ENCODE measurements around the gene ABCC1.
"Not testable (repeated sequence)": the region's sequence is repeated elsewhere in the genome, so short reads cannot be mapped to it uniquely, and the experiment has no call there.

Gene ABCC1

DNA sequence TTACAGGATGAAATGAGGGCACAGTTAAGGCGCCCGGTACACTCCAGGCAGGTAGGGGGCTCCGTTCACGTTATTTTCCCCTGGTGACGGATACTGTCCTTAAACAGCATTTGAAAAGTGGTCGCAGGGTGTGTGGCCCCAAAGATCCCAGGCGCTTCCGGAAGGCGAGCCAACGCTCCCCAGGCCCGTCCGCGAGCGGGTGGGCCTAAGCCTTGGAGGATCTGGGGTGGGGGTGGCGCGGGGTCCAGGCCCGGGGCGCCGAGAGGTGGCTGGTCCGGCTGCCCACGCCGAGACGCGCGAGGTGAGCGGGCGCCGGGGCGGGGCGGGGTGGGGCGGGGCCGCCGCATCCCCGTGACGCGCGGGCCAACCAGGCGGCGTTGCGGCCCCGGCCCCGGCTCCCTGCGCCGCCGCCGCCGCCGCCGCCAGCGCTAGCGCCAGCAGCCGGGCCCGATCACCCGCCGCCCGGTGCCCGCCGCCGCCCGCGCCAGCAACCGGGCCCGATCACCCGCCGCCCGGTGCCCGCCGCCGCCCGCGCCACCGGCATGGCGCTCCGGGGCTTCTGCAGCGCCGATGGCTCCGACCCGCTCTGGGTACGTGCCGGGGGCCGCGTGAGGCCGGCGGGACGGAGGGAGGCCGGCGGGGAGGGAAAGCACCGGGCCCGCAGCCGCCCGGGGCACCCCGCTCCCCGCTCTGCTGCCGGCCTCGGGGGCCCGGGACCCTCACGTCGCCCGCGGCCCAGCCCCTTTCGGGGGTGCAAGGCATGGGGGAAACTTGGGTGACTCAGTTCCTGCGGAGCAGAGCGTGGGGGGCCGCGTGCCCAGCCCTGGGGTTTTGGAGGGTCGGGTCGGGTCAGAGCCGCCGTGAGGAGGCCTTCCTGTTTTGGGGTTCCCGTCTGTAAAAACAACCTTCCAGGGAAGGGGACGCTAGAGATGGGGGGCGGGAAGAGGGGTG, at the start of gene ABCC1:
ABCC1 (plus strand) TSS at position 407 of the 951 bp plus-strand sequence; CDS start at position 543, 136 bp downstream.
- DNase-seq (ENCODE audit: low read depth), result peak; percentile 57

DNA sequence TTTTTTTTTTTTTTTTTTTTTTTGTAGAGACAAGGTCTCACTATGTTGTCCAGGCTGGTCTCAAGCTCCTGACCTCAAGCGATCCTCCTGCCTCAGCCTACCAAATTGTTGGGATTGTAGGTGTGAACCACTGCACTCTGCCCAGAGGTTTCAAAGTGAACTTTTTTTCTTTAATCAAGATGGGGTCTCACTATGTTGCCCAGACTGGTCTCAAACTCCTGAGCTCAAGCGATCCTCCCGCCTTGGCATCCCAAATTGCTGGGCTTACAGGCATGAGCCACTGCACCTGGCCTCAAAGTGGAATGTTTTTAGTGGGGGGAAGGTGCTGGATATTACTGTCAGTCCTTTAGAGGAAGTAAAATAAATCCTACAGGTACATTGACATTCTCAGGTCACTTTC, 49.1 kb upstream of the ABCC1 start:
- no peak for DNase-seq (ENCODE audit: low read depth)

DNA sequence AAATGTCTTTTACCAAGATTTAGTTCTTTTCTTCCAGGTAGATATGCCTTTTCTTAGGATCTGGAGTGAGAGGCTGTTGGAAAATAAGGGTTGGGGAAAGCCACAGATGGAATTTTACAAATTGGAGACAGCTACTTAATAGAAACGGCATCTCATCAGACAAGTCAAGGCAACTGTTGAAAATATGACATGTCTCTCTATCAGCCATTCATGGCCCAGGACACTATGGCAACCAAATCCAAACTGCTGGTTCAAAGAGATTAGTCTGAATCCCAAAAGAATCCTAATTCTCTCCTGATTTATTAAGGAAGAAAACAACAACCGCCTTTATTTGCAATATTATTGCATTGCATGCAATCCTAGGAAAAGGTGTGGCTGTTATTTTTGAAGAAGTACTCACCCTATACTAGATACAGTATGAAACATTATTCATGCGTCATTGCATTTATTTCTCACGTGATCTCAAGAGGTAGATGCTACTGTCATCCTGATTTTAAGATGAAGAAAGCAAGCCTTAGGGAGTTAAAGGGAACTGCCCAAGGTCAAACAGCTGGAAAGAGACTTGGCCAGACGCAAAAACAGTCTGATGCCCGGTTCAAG, 48.4 kb upstream of the ABCC1 start:
- DNase-seq (ENCODE audit: low read depth), result no peak

DNA sequence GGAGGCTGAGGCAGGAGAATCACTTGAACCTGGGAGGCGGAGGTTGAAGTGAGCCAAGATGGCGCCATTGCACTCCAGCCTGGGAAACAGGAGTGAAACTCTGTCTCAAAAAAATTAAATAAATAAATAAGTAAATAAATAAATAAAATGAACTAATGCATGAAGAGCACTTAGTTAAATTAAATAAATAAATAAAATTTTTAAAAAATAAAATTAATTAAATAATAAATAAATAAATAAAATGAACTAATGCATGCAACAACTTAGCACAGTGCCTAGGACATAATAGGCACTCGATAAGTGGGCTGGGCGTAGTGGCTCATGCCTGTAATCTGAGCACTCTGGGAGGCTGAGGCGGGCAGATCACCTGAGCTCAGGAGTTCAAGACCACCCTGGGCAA, 45.5 kb upstream of the ABCC1 start:
- DNase-seq (ENCODE audit: low read depth), result no peak

DNA sequence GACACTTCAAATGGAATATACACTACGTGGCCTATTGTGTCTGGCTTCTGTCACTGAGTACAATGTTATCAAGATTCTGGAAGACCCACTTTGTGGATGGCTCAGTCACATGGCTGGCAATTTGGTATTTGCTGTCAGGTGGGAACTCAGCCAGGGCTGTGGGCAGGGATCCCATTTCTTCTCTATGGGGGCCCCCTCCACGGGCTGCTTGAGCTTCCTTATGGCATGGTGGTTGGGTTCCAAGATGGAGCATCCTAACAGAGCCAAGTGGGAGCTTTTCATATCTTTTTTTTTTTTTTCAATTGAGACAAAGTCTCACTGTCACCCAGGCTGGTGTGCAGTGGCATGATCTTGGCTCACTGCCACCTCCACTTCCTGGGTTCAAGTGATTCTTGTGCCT, 43.0 kb upstream of the ABCC1 start:
- DNase-seq (ENCODE audit: low read depth), result no peak

DNA sequence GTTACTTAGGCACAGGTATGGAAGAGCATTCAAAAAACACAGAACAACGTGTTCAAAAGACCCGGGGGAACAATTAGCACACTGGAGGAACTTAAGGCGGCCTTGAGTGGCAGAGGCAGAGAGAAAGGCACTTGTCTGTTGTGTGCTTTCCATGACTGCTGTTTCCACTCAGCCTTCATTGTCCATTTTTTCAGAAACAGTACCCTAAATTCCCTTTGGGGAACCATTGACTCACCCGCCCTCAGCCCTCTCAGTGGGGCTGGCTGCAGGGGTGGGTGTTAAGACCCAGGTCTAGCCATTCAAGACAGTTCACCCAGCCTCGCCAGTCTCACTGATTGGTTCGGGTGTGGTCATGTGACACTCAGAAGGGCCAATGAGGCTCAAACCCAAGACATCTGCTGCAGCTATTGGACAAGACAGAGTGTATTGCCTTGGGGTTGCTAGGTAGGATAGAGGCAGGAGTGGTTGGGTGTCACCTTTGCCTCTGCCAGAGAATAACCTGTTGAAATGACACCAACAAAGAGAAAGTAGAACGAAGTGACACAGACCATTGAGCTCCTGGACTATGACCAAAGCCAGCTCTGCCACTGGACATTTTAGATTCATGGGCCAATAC, 41.4 kb upstream of the ABCC1 start:
- peak; percentile 60 for DNase-seq (ENCODE audit: low read depth)

DNA sequence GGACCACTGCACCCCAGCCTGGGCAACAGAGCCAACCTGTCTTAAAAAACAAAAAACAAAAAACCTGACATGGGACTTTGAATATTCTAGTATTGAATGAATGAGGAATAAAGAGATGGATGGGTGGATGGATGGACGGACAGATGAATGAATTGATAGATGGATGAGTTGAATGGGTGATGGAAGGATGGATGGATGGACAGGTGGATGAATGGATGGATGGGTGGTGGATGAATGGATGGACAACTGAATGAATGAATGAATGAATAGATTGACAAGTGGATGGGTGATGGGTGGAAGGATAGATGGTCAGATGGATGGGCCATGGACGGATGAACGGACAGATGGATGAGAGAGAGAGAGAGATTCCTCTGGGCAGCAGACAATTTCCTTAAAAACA, 38.2 kb upstream of the ABCC1 start:
- no peak for DNase-seq (ENCODE audit: low read depth)

DNA sequence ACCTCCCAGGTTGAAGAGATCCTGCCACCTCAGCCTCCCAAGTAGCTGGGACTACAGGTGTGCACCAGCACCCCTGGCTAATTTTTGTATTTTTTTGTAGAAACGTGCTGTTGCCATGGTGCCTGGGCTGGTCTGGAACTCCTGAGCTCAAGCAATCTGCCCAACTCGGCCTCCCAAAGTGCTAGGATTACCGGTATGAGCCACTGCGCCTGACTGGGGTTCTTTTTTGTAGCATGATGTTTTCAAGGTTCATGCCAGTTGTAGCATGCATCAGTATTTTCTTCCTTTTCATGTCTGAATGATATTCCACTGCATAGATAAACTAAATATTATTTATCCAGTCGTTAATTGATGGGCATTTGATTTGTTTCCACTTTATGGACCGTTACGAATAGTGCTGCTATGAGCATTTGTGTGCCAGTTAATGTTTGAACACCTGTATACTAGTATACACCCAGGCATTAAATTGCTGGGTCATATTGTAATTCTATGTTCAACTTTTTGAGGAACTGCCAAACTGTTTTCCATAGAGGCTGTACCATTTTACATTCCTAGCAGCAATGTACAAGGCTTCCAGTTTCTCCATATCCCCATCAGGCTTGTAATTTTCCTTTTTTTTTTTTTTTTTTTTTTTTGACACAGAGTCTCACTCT, 36.2 kb upstream of the ABCC1 start:
- no peak for DNase-seq (ENCODE audit: low read depth)

DNA sequence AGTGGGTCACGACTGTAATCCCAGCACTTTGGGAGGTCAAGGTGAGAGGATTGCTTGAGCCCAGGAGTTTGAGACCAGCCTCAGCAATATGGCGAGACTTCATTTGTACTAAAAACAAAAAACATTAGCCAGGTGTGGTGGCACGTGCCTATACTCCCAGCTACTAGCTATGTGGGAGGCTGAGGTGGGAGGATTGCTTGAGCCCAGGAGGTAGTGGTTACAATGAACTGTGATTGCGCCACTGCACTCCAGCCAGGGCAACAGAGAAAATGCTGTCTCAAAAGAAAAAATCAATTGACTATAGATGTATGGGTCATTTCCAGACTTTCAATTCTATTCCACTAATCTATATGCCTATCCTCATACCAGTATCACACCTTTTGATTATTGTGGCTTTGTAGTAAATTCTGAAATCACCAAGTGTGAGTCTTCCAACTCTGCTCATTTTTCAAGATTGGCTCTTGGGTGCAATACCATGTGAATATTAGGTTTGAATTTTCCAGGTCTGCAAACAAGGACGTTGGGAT, 33.8 kb upstream of the ABCC1 start:
- DNase-seq (ENCODE audit: low read depth), result no peak

DNA sequence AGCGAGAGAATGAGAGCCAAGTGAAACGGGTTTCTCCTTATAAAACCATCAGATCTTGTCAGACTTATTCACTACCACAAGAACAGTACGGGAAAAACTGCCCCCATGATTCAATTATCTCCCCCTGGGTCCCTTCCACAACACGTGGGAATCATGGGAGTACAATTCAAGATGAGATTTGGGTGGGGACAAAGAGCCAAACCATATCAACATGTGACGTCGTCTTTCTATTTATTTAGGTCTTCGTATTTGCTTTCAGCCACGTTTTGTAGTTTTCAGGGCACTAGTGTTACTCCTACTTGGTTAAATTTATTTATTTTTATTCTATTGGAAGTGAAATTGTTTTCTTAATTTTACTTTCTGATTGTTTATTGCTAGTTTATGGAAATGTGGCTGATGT, 33.1 kb upstream of the ABCC1 start:
- no peak for DNase-seq (ENCODE audit: low read depth)

DNA sequence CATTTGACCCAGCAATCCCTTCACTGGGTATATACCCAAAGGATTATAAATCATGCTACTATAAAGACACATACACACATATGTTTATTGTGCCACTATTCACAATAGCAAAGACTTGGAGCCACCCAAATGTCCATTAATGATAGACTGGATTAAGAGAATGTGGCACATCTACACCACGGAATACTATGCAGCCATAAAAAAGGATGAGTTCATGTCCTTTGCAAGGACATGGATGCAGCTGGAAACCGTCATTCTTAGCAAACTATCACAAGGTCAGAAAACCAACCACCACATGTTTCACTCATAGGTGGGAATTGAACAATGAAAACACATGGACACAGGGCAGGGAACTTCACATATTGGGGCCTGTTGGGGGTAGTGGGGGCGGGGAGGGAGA, 31.1 kb upstream of the ABCC1 start:
- DNase-seq (ENCODE audit: low read depth), result not testable (repeated sequence)

DNA sequence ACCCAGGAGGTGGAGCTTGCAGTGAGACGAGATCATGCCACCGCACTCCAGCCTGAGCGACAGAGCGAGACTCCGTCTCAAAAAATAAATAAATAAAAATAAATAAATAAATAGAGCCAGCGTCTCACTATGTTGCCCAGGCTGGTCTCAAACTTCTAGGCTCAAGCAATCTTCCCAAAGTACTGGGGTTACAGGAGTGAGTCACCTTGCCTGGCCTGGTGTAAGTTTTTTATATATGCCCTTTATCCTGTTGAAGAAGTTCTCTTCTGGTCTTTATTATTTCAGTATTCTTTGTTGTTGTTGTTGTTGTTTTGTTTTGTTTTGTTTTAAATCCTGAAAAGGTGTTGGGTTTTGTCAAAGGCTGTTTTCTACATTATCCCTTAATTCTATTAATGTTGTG, 30.1 kb upstream of the ABCC1 start:
- peak; percentile 51 for DNase-seq (ENCODE audit: low read depth)

DNA sequence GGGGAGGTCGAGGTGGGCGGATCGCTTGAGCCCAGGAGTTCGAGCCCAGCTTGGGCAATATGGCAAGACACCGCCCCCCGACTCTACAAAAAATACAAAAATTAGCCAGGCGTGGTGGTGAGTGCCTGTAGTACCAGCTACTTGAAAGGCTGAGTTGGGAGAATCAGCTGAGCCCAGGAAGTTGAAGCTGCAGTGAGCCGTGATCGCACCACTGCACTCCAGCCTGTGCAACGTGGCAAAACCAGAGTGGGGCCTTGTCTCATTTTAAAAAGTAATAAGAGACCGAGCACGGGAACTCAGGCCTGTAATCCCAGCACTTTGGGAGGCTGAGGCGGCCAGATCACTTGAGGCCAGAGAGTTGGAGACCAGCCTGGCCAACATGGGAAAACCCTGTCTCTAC, 24.4 kb upstream of the ABCC1 start:
- no peak for DNase-seq (ENCODE audit: low read depth)

DNA sequence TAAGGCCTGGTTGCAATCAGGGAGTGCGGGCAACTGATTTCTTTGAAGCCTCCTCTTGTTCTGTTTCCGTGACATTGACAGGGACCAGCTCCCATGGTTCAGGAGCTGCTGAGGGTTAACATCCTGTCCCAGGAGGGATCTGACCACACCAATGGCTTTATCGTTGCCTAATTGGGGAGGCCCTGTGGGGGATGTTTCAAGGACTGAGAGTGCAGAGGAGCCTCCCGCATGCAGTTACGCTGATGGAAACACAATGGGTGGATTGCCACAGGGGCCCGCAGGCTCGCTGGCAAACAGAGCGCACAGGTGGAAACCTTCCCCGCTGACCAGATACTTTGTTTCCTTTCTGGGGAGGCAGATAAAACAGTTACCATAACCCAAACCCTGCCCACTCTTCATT, 23.8 kb upstream of the ABCC1 start:
- DNase-seq (ENCODE audit: low read depth), result no peak

DNA sequence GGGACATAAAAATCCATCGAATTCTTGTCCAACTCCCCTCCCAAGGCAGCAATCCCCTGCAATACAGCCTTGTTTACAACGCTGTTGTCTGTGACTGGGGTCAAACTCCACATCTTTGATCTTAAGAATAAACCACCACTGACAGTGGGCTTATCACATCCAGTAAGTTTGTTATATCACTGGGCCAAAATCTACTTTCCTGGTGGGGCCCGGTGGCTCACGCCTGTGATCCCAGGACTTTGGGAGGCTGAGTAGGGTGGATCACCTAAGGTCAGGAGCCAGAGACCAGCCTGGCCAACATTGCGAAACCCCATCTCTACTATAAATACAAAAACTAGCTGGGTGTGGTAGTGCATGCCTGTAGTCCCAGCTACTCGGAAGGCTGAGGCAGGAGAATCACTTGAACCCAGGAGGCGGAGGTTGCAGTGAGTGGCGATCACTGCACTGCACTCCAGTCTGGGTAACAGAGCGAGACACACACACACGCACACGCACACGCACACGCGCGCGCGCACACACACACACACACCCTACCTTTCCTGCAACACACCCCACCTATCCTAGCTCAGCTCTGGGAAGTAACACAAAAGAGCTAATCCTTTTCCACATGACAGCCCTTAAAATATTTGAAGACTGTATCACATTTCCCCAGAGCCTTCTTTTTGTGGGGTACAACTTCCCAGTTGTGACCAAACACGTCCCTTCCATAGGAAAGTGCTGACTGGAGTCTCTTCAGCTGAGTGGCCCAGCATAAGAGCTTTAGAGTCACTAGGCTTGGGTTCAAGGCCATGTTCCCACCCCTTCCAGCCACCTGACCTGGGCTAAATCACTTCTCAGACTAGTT, 20.9 kb upstream of the ABCC1 start:
- no peak for DNase-seq (ENCODE audit: low read depth)

DNA sequence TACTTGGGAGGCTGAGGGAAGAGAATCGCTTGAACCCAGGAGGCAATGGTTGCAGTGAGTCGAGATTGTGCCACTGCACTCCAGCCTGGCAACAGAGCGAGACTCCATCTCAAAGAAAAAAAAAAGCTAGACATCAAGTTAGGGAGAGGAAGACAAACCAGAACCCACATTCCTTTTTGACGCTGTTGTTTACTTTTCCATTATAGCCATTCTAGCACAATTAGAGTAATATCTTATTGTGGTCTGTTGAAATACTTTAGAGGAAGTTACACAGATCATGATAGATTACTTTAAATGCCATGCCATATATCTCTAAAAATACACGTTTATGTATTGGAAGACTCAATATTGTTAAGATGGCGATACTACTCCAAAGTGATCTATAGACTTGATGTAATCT, 16.5 kb upstream of the ABCC1 start:
- no peak for DNase-seq (ENCODE audit: low read depth)

DNA sequence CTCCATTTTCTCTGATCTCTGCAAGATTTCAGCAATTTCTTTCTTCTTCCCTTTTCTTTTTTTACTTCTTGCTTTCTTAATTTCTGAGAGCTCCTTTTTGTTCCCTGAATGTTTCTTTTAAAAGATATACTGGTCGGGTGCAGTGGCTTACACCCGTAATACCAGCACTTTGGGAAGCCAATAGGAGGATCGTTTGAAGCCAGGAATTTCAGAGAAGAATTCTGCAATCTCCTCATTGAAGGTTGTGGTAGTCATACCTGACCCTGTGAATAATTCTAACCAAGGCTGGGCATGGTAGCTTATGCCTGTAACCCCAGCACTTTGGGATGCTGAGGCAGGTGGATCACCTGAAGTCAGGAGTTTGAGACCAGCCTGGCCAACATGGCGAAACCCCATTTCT, 15.6 kb upstream of the ABCC1 start:
- no peak for DNase-seq (ENCODE audit: low read depth)

DNA sequence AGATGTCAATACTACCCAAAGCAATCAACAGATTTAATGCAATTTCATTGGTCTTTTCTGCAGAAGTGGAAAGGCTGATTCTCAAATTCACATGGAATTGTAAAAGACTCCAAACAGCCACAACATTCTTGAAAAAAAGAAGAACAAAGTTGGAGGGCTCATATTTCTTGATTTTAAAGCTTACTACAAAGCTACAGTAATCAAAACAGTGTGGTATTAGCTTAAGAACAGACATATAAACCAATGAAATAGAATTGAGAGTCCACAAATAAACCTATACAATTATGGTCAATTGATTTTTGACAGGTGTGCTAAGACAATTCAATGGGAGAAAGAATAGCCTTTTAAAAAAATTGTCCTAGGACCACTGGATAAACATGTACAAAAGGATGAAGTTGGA, 14.4 kb upstream of the ABCC1 start:
- no peak for DNase-seq (ENCODE audit: low read depth)

DNA sequence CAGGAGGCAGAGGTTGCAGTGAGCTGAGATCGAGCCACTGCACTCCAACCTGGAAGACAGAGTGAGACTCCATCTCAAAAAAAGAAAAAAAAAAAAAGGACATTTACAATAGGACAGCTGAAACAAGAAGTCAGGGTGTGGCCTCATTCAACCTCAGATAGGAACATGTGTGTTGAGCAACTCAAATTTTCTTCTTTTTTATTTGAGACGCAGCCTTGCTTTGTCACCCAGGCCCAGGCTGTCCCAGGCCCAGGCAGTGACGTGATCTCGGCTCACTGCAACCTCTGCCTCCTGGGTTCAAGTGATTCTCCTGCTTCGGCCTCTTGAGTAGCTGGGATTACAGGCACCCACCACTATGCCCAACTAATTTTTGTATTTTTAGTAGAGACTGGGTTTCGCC, 12.6 kb upstream of the ABCC1 start:
- not testable (repeated sequence) for DNase-seq (ENCODE audit: low read depth)

DNA sequence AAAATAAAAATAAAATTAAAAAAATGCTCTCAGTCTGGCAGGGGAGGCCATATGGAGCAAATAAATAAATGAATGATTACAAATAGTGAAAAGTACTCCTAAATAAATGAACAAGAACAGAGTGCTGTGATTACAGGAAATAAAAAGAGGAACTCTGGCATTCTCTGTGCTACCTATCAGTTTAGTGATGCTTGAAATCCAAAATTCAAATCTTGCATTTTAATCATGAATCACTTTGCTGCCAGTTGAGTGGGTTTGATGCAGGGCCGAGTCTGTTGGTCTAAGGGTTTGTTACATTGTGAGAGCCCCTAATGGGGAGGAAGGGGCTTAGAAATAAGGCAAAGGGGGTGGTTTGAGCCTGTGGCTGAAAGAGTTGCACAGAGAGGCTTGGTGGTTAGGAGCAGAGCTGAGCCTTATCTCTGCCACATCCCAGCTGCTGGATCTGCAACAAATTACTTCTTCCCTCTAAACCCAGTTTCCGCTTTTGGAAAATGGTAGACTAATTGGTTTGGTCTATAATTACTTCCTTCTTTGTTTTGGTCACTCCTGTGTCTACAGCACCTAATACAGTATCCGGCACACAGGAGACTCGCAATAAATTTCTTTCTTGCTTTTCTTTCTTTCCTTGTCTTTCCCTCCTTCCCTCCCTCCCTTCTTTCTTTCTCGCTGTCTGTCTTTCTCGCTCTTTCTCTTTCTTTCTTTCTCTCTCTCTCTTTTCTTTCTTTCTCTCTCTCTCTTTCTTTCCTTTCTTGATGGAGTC, 6.3 kb upstream of the ABCC1 start:
- DNase-seq (ENCODE audit: low read depth), result no peak
